ENCODE results near the gene DHH.

The DHH gene

GRCh38 chr12:49079793-49080192 is 14.8 kb downstream of the DHH start:
- in situ Hi-C loops (cut with MboI; ENCODE audit: low sequenced_read_pairs), result no loop called here

- in situ Hi-C loops (cut with MboI; ENCODE audit: low sequenced_read_pairs), result no loop called here
Observed at GRCh38 chr12:49070971-49071370, 23.6 kb downstream of the DHH start.

- in situ Hi-C loops (cut with MboI; ENCODE audit: low sequenced_read_pairs), result loop anchor here (10.0 kb wide), 1 partner anchor 165 kb away; no protein-coding TSS in a partner anchor
Observed at GRCh38 chr12:49069507-49070346, 24.9 kb downstream of the DHH start, which contains the start of gene RHEBL1. Gene RHEBL1 (minus strand): TSS chr12:49069979. CDS start chr12:49069785, 194 bp downstream.

GRCh38 chr12:49068879-49069506 is 25.6 kb downstream of the DHH start:
- in situ Hi-C loops (cut with MboI; ENCODE audit: low sequenced_read_pairs), result loop anchor here (10.0 kb wide), 1 partner anchor 166 kb away; no protein-coding TSS in a partner anchor

- in situ Hi-C loops (cut with MboI; ENCODE audit: low sequenced_read_pairs), result loop anchor here (10.0 kb wide), 1 partner anchor 169 kb away; no protein-coding TSS in a partner anchor
Observed at GRCh38 chr12:49066120-49066519, 28.5 kb downstream of the DHH start.

GRCh38 chr12:49064767-49065152 is 29.8 kb downstream of the DHH start:
- in situ Hi-C loops (cut with MboI; ENCODE audit: low sequenced_read_pairs), result loop anchor here (10.0 kb wide), 1 partner anchor 170 kb away; no protein-coding TSS in a partner anchor

- in situ Hi-C loops (cut with MboI; ENCODE audit: low sequenced_read_pairs), result loop anchor here (10.0 kb wide), 1 partner anchor 173 kb away; no protein-coding TSS in a partner anchor
Observed at GRCh38 chr12:49061916-49062315, 32.7 kb downstream of the DHH start.

- in situ Hi-C loops (cut with MboI; ENCODE audit: low sequenced_read_pairs), result loop anchor here (10.0 kb wide), 1 partner anchor 174 kb away; no protein-coding TSS in a partner anchor
Observed at GRCh38 chr12:49061157-49061650, 33.4 kb downstream of the DHH start.

DNA sequence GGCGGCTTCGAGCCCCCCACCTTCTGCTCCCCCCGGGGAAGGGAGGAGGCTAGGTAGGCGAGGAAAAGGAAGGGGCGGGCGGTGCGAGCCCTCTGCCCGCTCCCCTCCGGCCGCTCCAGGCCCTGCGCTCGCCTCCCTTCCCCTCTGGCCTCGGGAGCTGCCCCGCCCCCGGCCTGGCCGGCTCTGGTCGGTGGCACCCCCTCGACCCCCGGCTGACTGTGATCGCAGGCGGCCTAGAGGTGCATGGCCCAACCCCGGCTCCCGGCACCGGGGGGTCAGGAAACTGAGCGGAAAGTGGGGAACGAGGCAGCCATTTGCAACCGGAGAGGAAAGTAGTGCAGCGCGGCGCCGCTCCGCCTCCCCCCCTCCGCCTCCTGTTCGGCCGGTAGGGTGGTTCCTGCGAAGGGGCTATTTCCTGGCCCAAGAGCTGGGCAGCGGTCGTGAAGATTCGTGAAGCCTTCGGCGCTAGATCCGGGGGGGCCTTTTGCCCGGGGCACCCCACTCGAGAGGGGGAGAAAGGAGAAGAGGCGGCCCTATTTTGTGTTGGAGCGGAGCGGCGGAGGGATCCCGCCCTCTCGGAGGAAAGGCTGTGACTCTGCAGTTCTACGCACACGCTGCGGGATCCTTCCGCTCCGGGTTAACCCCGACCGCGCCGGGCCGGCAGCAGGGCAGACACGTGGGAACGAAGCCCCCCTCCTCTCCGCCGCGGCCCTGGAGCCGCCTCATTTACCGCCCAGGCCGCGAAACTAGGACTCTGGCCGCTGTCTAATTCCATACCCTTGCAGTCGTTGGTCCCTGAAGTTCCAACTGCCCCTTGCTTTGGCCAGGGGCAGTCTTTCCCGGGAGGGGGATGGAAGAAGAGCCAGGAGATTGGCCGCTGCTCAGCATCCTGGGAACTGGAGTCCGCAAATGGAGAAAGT is 34.1 kb downstream of the DHH start, which contains the start of gene KMT2D:
Gene KMT2D, minus strand, starts transcription at position 558 of the 920 bp plus-strand sequence. CDS start 5,470 bp downstream, outside the sequence.
- in situ Hi-C loops (cut with MboI; ENCODE audit: low sequenced_read_pairs), result loop anchor here (10.0 kb wide), 1 partner anchor 174 kb away; no protein-coding TSS in a partner anchor

DNA sequence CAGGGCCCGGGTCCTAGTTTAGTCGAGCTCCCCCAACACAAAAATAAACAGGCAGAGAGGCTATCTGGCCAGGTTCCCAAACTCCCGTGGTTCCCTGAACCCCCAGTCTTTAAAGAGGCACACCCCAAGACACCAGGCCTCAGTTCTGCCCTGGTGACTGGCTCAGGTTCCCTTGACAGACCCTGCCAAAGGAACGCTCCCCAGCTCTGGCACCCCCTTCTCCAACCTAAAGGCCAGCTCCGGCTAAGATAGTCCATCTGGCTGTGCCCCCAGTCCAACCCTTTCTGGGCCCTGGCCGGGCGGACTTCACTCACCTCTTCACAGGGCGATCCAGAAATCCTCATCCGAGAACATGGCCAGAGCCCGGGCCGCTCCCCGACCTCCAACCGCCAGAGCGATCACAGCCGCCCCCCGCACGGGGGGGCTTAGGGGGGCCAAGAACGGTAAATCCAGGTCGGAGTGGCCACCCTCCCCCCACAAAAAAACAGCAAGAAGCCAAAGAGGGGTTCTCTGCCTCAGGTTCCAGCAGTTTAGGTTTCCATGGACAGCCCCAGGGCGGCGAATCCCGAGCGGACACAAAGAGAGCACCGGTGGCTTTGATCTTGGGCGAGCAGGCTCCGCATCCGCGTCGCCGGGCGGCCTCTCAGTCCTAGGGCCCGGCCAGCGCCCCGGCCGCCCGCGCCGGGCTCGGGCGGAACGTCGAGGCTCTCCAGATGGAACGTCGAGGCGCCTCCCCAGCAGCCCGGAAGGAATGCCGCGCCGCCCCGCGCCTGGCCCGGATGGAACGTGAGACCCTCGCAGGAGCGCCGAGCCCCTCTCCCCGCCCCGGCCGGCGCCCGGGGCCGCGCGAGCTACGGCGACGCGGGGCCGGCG is 35.1 kb downstream of the DHH start:
- in situ Hi-C loops (cut with MboI; ENCODE audit: low sequenced_read_pairs), result loop anchor here (10.0 kb wide), 1 partner anchor 175 kb away; no protein-coding TSS in a partner anchor

GRCh38 chr12:49059045-49059298 is 35.6 kb downstream of the DHH start:
- in situ Hi-C loops (cut with MboI; ENCODE audit: low sequenced_read_pairs), result no loop called here

DNA sequence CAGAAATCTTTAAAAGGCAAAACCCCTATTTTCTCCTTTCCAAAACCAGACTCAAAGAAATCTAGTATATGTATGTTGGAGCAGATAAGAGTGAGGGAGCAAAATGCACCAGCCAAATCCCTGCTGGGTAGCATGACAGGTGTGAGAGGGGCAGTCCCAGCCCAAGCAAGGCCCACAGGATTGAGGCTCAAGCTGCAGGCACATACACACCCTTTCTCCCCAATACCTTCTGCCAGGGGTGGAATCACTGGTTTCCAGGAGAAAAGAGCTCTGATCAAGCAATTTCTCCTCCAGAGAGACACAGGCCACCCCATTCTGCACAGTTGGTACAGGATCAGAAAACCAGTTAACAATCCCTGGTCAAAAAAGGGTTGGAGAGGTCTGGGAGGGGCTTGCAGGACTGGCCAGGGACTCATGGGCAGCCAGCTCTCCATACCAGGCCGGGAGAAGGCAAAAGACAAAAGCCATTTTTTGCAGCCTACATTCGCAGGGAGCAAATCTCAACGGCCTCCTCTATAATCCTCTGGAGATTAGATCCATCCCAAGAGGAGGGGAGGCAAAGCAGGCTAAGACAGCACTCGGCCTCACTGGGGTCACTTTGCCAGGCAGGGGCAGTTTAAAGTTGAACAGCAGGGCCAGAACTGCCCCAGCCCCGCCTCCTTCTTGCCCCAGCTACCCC is 36.1 kb downstream of the DHH start:
- in situ Hi-C loops (cut with MboI; ENCODE audit: low sequenced_read_pairs), result no loop called here

DNA sequence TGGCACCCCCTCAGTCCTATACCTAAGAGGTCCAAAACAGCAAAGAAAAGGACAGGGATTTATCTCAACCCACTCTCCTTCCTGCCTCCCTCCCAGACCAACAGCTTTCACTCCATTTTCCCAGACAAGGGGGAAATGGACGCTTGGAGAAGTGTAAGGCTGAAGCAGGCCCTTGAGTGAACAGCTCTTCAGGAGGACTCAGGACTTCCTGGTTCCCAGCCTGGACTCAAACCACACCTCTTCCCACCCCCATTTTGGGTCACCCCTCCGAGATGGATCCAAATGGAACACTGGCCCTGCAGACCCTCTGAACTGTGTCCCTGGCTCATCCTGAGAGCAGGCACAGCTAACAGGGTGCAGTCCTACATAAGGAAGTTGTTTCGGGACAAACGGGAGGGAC is 36.7 kb downstream of the DHH start:
- in situ Hi-C loops (cut with MboI; ENCODE audit: low sequenced_read_pairs), result no loop called here

DNA sequence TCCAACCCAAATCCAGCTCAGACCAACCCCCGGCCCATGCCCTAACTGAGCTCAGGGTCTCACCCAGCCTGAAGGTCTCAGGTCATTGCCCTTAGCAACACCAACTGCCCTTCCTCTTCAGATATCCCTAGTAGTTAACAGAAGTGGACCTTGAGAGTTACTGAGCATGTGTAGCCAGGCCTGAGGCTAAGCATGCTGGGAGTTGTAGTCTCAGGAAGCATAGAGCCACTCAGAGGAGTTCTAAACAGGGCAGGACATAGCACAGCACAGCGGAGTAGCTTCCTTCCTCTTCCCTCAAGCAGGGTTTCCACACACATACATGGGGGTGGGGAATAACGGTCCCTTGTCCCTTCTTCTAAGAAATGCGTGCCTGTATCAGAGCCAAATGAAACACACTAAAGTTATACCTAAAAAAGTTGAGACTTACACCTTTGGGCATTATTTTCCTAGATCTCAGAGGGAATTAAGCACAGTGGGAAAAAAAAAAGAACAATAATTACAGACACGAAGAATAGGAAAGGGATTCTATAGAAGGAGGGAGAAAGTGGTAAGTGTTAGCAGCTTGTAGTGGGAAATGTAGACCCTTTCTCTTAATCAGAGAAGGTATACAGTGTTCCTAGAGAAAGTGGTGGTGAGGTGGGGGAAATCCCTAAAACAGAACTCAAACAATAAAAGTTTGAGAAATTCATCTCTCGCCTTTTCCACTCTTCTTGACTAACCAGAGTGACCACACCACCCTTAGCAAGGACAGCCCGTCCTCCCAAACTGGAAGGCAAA is 38.4 kb downstream of the DHH start:
- in situ Hi-C loops (cut with MboI; ENCODE audit: low sequenced_read_pairs), result no loop called here

DNA sequence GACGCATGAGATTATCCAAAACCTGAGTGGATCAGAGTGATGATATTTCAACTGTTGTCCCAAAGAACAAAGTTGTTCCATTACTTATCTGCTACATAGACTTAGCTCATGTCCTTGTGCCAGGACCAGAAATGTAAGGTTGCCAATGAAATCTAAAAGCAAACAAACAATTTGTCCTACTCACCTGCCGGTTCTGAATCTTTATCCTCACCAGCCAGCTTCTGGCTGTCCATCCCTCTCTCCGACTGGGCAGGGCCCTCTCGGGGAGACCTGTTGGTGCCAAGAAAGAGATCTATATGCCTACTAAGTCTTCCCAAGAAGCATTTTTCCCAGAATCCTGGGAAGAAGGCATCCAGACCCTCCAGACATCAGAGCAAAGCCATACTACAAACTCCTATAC is 39.5 kb downstream of the DHH start:
- in situ Hi-C loops (cut with MboI; ENCODE audit: low sequenced_read_pairs), result no loop called here

- in situ Hi-C loops (cut with MboI; ENCODE audit: low sequenced_read_pairs), result no loop called here
Observed at GRCh38 chr12:49054524-49054923, 40.1 kb downstream of the DHH start.

DNA sequence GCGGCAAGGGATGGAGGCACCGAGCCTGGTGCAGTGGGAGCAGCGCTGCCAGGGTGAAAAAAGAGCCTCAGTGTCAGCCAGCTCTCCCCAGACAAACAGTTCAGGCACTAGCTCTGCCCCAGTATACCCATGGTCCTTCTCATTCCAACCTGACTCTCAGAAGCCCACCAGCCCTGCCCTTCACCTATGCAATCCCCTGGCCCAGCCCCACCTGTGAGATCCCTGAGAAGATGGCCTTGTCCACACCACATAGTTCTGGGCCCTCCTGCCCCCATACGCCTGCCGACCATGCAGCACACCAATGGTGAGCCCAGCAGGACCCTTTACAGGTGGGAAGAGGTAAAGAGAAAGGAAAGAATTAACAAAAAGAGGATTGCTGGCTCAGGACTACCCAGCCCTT is 40.5 kb downstream of the DHH start:
- in situ Hi-C loops (cut with MboI; ENCODE audit: low sequenced_read_pairs), result no loop called here

- in situ Hi-C loops (cut with MboI; ENCODE audit: low sequenced_read_pairs), result no loop called here
Observed at GRCh38 chr12:49052451-49053208, 42.0 kb downstream of the DHH start.
